ENCODE data around the gene CLCN4. TPM values are rescaled to one million over a fixed set of nuclear protein-coding genes. Genes with fewer than 3 reads are reported as not detected.

The CLCN4 gene
- total and polyA plus RNA-seq, 2 of the 8 experiments (the other 6 are each of a cell fraction or from before 2014, with no cell fraction given), result 3.3 to 11.2 TPM

DNA sequence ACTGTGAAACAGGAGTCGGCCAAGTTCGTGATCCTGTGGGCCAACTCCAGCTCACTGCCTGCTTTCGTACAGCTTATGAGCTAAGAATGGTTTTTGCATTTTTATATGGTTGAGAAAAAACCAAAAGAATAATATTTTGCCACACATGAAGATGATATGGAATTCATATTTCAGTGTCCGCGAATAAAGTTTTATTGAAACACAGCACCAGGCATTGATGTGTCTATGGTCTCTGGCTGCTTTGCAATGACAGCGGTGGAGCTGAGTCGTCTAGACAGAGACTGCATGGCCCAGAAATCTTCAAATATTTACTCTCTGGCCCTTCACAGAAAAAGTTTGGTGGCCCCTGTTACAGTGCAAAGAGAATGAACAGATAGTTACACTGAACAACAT lies 20.2 kb downstream of the CLCN4 start:
- H3K14ac ChIP-seq (ENCODE audit: insufficient read length), result no peak overlapping the region

More for the DNA sequence above, 20.2 kb downstream of the CLCN4 start:
- no peak for TF ChIP-seq TCF12 (IDR thresholded peaks at IDR 0.05; ENCODE audit: low read depth, low read length)
- no peak for TF ChIP-seq TBP (IDR thresholded peaks at IDR 0.05; ENCODE audit: low read depth, low read length)
- TF ChIP-seq, protein P1, sequence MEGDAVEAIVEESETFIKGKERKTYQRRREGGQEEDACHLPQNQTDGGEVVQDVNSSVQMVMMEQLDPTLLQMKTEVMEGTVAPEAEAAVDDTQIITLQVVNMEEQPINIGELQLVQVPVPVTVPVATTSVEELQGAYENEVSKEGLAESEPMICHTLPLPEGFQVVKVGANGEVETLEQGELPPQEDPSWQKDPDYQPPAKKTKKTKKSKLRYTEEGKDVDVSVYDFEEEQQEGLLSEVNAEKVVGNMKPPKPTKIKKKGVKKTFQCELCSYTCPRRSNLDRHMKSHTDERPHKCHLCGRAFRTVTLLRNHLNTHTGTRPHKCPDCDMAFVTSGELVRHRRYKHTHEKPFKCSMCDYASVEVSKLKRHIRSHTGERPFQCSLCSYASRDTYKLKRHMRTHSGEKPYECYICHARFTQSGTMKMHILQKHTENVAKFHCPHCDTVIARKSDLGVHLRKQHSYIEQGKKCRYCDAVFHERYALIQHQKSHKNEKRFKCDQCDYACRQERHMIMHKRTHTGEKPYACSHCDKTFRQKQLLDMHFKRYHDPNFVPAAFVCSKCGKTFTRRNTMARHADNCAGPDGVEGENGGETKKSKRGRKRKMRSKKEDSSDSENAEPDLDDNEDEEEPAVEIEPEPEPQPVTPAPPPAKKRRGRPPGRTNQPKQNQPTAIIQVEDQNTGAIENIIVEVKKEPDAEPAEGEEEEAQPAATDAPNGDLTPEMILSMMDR (IDR thresholded peaks at IDR 0.05; ENCODE audit: control extremely low read depth in 1 of 3, insufficient read depth in 1 of 3, low read depth in 1 of 3, low read length in 3 of 3), result no peak
- no peak for TF ChIP-seq SP1 (IDR thresholded peaks at IDR 0.05; ENCODE audit: low read depth, low read length)
- no peak for TF ChIP-seq ZNF274 (IDR thresholded peaks at IDR 0.05; ENCODE audit: borderline replicate concordance, extremely low read depth, low read length)
- TF ChIP-seq KDM4A (IDR thresholded peaks at IDR 0.05; ENCODE audit: low read depth, low read length, severe bottlenecking), result no peak
- TF ChIP-seq NANOG (IDR thresholded peaks at IDR 0.05; ENCODE audit: insufficient read depth, low read depth, low read length, poor library complexity, severe bottlenecking), result no peak
- no peak for TF ChIP-seq HDAC6 (IDR thresholded peaks at IDR 0.05; ENCODE audit: low read depth, low read length)
- no peak for TF ChIP-seq SAP30 (IDR thresholded peaks at IDR 0.05; ENCODE audit: insufficient read depth, insufficient replicate concordance, low read length)
- no peak for TF ChIP-seq CHD2 (IDR thresholded peaks at IDR 0.05; ENCODE audit: low read length)
- no peaks in the 10 kb centered on the region for H3K36me3 ChIP-seq (ENCODE audit: control insufficient read depth in 2 of 4, insufficient read depth in 4 of 4, low read length in 3 of 4)
- no peaks in the 10 kb centered on the region for H3K9me3 ChIP-seq (ENCODE audit: insufficient read depth in 2 of 2, low read depth in 1 of 2, low read length in 1 of 2)
- H3K23ac ChIP-seq (ENCODE audit: insufficient read length), result no peak overlapping the region
- FAIRE-seq (peak; percentile 76), DNase-seq (ENCODE audit: low read depth in 1 of 2, low spot score in 2 of 2) (no peak)
- no peak overlapping the region for H2BK12ac ChIP-seq (ENCODE audit: low read depth, low read length)
- no peak overlapping the region for H2BK20ac ChIP-seq (ENCODE audit: low read length)
- no peaks in the 10 kb centered on the region for H4K20me1 ChIP-seq (replicated peaks in 1 of 2; ENCODE audit: control insufficient read depth in 1 of 2, insufficient read depth in 2 of 2, low read length in 2 of 2)
- H3K4me3 ChIP-seq (ENCODE audit: extremely low read depth in 1 of 4, insufficient read depth in 2 of 4, low read depth in 3 of 4, low read length in 4 of 4), result no peak overlapping the region
- H3K79me2 ChIP-seq (ENCODE audit: control insufficient read depth in 1 of 2, insufficient read depth in 2 of 2, low read length in 2 of 2), result no peaks in the 10 kb centered on the region
- H2AFZ ChIP-seq (ENCODE audit: low read length), result no peak overlapping the region
- no peak overlapping the region for H2BK5ac ChIP-seq (ENCODE audit: low read depth, low read length)
- H3K18ac ChIP-seq (ENCODE audit: extremely low read depth, low read length), result no peak overlapping the region
- no peaks in the 10 kb centered on the region; a peak in 1 of 7 replicates for H3K27me3 ChIP-seq (replicated peaks in 1 of 4; ENCODE audit: control insufficient read depth in 3 of 4, extremely low read depth in 1 of 4, insufficient read depth in 3 of 4, low read length in 3 of 4)
- H3K23me2 ChIP-seq (ENCODE audit: low read depth, low read length), result no peaks in the 10 kb centered on the region
- H3K79me1 ChIP-seq (ENCODE audit: low read depth, low read length), result no peaks in the 10 kb centered on the region
- H3K4ac ChIP-seq (replicated peaks; ENCODE audit: insufficient read length, low read depth, low read length), result no peak overlapping the region
- H4K8ac ChIP-seq (ENCODE audit: extremely low read depth, insufficient read depth, low read length), result no peak overlapping the region
- H2BK120ac ChIP-seq (replicated peaks; ENCODE audit: low read depth, low read length), result no peak overlapping the region
- 92% methylated on average over 7 of the region's 7 CpGs; no CpG with 5 or more reads in 1 of the 2 experiments for WGBS, 2 experiments (ENCODE audit: extremely low coverage in 1 of 2, insufficient coverage in 1 of 2, insufficient read length in 1 of 2, insufficient replicate concordance in 2 of 2, low coverage in 1 of 2, low lambda C conversion rate in 2 of 2, missing lambda C conversion rate in 1 of 2)
- no peak overlapping the region for H3K27ac ChIP-seq (ENCODE audit: low read depth, low read length)
- H4K91ac ChIP-seq (replicated peaks; ENCODE audit: insufficient read length, low read length), result no peak overlapping the region
- H3K9ac ChIP-seq (replicated peaks in 1 of 4; ENCODE audit: extremely low read depth in 1 of 4, low read depth in 3 of 4, low read length in 3 of 4), result no peak overlapping the region
- no peak overlapping the region for H3K56ac ChIP-seq (replicated peaks; ENCODE audit: insufficient read length, low read depth, low read length)
- no peak overlapping the region for H2AK5ac ChIP-seq (ENCODE audit: low read depth, low read length)
- CTCF ChIA-PET (ENCODE audit: partially characterized antibody), result interaction anchor here (0.6 to 1.2 kb wide), 2 partner anchors 13 to 463 kb away, joined by 3 read pairs; no protein-coding TSS in a partner anchor
- POLR2A ChIA-PET (ENCODE audit: partially characterized antibody), result interaction anchor here (0.8 kb wide), 1 partner anchor 9 kb away, joined by 3 read pairs; no protein-coding TSS in a partner anchor
- peaks cover 4 to 14% (median 12%) of the 10 kb centered on the region in 4 experiments for H3K4me1 ChIP-seq (replicated peaks in 1 of 4; ENCODE audit: control insufficient read depth in 3 of 4, insufficient read depth in 4 of 4, low read length in 3 of 4)
- no peak overlapping the region for H2BK15ac ChIP-seq (ENCODE audit: low read length)
- H4K5ac ChIP-seq (ENCODE audit: insufficient read length, low read depth, low read length), result no peak overlapping the region
- H3K4me2 ChIP-seq (ENCODE audit: insufficient read depth in 1 of 2, low read depth in 2 of 2, low read length in 2 of 2), result no peak overlapping the region
